ENCODE results near the gene MUC20.
"Not testable (repeated sequence)": the region's sequence is repeated elsewhere in the genome, so short reads cannot be mapped to it uniquely, and the experiment has no call there.

The MUC20 gene

DNA sequence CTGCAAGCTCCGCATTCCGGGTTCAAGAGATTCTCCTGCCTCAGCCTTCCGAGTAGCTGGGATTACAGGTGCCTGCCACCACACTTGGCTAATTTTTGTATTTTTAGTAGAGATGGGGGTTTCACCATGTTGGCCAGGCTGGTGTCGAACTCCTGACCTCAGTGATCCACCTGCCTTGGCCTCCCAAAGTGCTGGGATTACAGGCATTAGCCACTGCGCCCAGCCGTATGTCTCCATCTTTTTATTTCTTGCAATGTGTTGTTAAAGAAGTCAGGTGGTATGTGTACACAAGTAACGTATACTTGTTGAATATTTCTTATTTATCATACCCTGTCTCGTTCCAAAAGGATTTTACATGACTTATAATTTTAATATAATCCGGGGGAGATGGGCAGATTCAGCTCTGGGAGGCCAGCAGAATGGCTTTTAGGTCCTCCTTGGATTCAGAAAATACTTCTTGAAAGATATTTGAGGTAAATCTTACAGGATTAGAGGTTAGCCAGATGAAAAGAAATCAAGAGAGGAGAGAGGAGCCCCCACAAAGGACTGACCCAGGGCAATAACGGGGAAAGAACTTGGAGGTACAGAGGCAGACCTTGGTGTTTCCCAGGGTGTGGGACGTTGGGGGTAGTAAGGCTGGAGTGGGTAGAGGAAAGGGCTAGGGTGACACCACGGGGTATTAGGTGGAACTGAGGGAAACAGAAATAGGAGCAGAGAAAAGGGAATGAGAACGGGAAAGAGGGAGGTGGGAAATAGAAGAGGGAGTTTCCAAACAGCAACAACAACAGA is 27.2 kb upstream of the MUC20 start:
- DNase-seq, result no peak

- not testable (repeated sequence) for DNase-seq
These were observed 26.3 kb upstream of the MUC20 start for GRCh38 chr3:195694217-195695076.

- DNase-seq, result no peak
These were observed 24.0 kb upstream of the MUC20 start for GRCh38 chr3:195696632-195697278.

- DNase-seq, result no peak
These were observed 23.0 kb upstream of the MUC20 start for GRCh38 chr3:195697582-195698324.

- DNase-seq, result no peak
These were observed 22.5 kb upstream of the MUC20 start for GRCh38 chr3:195698325-195698646.

DNA sequence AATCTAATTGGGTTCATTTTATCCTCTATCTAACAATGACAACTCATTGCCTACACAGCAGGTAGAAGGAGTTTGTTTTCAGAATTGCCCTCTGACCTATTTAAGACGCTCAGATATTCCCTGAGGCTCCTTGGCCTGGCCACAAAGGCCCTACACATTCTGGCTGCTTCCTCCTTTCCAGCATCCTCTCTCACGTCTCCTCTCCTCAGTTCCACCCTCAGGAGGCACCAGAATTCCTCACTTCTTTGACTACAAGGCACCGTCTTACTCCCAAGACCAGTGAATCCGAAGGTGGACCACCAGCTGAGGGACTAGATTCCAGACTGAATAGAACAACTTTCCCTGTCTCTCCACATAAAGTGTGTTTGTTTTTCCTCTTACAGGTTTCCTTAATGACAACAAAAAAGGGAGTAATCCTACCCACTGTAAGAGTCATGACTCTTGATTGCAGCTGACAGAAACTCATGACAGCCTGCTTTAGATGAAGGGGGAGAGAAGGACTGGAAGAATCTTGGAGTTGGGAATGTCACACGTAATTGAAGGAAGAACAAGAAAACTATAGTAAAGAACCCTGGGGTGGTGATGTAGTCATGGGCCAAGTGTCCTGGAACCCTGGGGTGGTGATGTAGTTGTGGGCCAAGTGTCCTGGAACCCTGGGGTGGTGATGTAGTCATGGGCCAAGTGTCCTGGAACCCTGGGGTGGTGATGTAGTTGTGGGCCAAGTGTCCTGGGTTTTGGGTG is 22.0 kb upstream of the MUC20 start:
- no peak for DNase-seq

- DNase-seq, result no peak
These were observed 21.4 kb upstream of the MUC20 start for GRCh38 chr3:195699388-195699771.

DNA sequence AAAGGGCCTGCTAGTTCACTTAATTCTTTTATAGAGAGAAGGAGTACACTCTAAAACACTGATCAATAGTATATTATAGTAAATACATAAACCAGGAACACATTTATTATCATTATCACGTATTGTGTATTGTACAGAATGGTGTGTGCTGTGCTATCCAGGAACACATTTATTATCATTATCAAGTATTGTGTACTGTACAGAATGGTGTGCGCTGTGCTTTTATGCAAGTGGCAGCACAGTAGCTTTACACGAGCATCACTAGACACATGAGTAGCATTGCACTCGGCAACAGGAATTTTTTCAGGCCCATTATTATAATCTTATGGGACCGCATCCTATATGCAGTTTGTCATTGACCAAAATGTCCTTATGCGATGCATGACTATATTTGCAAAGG is 20.9 kb upstream of the MUC20 start:
- DNase-seq, result no peak

DNA sequence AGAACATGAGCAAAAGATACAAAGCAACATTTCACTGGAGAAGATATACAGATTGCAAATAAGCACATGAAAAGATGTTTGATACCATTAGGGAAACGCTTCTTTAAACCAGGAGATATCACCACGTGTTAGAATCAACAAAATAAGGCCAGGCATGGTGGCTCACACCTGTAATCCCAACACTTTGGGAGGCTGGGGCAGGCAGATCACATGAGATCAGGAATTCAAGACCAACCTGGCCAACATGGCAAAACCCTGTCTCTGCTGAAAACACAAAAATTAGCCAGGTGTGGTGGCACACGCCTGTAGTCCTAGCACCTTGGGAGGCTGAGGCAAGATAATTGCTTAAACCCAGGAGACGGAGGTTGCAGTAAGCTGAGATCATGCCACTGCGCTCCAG is 20.5 kb upstream of the MUC20 start:
- DNase-seq, result no peak

- no peak for DNase-seq
These were observed 19.5 kb upstream of the MUC20 start for GRCh38 chr3:195701042-195701915.

- no peak for DNase-seq
These were observed 17.0 kb upstream of the MUC20 start for GRCh38 chr3:195703776-195704175.

DNA sequence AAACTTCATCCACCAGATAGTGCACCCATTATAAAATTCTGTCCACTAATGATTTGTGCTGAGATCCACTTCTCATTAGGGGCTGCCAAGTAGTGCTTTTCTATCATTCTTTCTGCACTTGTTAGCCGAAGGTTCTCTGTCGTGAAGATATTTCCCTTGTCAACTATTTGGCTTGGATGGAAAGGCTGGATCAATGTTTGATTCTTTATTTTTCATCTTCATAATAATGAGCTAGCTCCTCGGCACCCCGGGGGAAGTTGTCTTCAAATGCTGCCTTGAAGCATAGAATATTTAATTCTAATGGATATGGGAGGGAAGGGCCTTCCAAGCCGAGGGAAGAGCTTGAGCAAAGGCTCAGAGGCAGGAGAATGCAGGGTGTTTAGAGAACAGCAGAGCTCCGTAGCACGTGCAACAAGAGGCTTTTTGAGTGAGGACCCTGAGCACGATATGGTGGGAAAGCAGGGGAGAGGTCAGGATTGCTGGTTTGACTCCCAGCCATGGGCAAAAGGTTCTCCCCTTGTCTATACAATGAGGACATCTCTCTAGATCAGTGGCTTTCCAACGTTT is 16.3 kb upstream of the MUC20 start:
- no peak for DNase-seq

DNA sequence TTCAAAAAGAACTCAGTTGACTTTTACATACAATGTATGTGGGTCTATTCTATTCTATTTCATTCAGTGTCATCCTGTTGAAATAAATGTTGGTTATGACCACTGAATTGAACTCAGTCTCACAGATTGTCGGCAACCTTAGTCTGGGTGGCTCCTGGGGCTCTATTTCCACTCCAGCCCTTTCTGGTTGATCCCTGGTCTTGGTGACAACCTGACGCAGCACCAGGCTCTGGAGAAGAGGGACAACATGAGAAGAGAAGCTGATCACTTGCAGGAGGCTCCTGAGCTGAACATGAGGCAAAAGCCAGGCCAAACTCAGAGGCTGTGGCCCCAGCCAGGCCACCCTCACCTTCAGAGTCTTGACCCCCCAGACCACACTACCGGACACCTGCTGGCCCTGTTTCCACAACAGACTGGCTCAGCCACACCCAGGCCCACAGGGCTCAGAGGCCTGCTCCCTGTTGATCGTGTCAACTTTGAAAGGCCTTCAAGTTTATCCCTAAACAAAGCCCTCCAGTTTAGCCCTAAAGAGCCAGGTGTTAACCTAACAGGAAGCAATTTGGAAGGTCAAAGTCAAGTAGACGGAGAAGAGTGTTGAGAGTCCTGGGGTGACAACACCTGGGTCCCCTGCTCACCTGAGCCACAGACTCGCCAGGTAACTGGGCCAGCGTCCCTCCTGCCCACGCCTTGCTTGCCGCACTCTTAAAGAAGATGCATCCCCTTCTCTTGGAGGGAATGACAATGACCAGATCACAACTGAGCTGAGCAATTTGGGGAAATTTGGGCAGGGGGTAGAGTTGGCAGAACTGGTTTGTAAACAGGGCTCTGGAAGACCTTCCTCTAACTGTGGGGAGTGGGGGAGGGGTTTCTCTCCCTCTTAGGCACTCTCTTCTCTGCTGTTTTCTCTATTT is 15.4 kb upstream of the MUC20 start:
- no peak for DNase-seq

DNA sequence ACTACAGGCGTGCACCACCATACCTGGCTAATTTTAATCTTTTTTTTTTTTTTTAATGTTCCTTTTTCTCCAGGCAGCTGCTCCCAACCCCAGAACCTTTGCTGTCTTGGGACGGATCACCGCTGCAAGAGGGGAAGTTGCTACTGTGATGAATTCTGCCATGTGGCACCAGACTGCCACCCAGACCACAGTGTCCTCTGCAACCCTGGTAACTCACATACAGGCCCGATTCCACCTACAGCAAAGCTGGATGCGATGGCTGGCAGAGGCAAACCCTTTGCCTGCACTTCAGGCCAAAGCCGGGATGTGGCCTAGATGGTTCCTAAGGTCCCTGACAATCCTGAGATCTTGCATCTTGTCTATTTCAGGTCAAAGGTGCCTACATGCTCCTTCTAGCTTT is 12.7 kb upstream of the MUC20 start:
- no peak for DNase-seq

DNA sequence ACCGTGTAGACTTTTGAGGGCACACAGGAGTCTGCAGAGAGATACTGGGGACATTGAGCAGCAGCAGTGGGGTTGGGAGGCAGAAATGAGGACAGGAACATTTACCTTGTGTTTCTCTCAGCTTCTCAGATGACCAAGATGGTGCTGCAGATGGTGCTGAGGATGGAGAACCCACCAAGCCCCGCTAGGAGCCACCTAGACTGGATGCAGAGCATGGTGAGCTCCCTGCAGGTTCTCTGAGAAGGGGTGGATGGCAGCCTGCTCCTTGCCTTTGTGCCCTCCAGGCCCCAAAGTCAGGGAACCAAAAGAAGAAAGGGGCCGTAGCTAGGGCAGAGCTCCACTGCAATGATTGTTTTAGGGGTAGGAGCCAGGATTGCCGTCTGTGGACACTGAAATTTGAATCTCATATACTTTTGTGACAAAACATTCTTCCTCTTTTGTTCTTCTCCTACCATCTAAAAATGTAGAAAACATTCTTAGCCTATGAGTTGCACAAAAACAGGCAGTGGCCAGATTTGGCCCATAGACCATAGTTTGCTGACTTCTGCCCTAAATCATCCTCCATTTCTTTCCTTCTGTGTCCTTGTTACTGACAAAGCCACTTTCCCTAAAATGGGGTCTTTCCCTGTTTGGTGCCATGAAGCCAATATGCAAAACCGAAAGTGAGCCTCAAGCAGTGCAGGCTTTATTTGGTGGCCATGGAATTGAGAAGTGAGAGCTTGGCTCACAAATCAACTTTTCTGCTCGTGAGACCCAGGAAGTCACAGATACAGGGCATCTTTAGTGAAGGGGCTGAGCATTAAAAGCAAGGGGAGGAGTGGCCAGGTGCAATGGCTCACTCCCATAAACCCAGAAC is 11.9 kb upstream of the MUC20 start:
- DNase-seq, result no peak

GRCh38 chr3:195709676-195710085 is 11.1 kb upstream of the MUC20 start:
- no peak for DNase-seq

DNA sequence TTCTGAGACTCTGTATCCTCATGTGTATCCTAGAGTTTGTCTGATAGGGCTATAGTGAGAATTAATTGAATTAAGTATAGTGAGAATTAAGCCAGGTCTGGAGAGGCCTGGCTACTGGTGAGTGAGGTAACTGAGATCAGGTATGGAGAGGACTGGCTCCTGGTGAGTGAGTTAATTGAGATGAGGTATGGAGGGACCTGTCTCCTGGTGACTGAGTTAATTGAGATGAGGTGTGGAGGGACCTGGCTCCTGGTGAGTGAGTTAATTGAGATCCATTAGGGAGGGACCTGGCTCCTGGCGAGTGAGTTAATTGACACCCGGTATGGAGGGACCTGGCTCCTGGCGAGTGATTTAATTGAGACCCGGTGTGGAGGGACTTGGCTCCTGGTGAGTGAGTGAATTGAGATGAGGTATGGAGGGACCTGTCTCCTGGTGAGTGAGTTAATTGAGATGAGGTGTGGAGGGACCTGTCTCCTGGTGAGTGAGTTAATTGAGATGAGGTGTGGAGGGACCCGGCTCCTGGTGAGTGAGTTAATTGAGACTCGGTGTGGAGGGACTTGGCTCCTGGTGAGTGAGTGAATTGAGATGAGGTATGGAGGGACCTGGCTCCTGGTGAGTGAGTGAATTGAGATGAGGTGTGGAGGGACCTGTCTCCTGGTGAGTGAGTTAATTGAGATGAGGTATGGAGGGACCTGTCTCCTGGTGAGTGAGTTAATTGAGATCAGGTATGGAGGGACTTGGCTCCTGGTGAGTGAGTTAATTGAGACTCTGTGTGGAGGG is 10.5 kb upstream of the MUC20 start:
- DNase-seq, result not testable (repeated sequence)
